ENCODE data around the gene SNAPC3. TPM values are rescaled to one million over a fixed set of nuclear protein-coding genes. Genes with fewer than 3 reads are reported as not detected.

Gene SNAPC3
- 40.7 and 49.7 TPM in 2 replicates for total RNA-seq

GRCh38 chr9:15422372-15423230 is at the start of gene SNAPC3:
TSS of gene SNAPC3 (plus strand) at chr9:15422876. CDS start at chr9:15422880, 4 bp downstream.

DNA sequence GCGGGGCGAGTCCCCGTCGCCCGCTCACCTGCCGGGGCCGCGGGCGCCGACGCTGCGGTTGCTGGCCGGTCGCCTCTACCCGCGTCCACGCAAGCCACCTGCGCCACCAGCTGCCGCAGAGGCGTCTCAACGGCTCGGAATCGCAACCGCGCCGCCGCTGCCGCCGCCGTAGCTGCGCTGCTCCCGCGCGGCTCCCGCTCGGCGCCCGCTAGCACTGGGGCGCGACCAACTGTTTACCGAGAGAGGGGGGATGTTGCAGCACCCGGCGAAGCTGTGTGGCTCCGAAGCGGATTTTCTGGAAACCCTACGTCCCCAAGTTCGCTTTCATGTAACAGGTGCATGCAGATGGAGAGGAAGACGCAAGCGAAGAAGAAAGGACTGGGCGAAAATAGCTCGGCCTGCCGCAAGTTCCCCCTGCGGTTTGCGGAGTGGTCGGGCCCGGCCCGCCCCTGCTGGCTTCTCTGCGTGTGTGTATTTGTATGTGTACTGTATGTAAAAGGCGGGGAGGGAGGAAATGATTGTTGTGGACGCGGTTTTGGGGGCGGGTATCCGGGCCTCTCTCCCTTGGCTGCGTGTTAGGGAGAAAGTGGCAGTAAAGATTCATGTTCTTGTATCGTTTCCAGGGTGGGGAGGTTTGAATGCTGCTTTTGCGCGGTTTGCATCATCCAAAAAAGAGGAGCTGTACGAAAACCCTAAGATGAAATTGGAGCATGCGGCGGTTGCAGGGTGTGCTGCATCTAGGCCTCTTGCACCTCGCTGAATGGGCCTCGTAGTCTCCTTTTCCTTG is 88.3 kb downstream of the SNAPC3 start, which contains the start of gene PSIP1:
TSS of gene PSIP1 (minus strand) at position 182 of the 787 bp plus-strand sequence. CDS start 782 bp downstream, outside the sequence.

Small RNA genes lying within 50 kb of the gene (small RNA-seq; reads per million reads assigned to genes)
- gene RNU6-319P: not detected

Other genes with a start within 250 kb of the SNAPC3 start
- gene TTC39B, start 115.7 kb upstream of the SNAPC3 start, total RNA-seq: 13.0 TPM in 2 replicates
- 24.2 and 33.9 TPM in 2 replicates for gene PSIP1, start 88.1 kb downstream of the SNAPC3 start, total RNA-seq
- gene CCDC171, start 130.2 kb downstream of the SNAPC3 start, total RNA-seq: 2.4 and 3.9 TPM in 2 replicates

Measured in hair follicle dermal papilla cell (primary cell).